CD4-positive, alpha-beta T cell treated with Interleukin-17A for 1 hour (primary cell): ENCODE measurements around the gene NBPF15.
A peak's percentile ranks its signal among the peaks of the same experiment; 100 is the strongest.
"Not testable (repeated sequence)": the region's sequence is repeated elsewhere in the genome, so short reads cannot be mapped to it uniquely, and the experiment has no call there.

Source experiments
- DNase-seq: peaks from one replicate; pipeline ENCODE4 v3.0.0-alpha.2; 2020

The NBPF15 gene

DNA sequence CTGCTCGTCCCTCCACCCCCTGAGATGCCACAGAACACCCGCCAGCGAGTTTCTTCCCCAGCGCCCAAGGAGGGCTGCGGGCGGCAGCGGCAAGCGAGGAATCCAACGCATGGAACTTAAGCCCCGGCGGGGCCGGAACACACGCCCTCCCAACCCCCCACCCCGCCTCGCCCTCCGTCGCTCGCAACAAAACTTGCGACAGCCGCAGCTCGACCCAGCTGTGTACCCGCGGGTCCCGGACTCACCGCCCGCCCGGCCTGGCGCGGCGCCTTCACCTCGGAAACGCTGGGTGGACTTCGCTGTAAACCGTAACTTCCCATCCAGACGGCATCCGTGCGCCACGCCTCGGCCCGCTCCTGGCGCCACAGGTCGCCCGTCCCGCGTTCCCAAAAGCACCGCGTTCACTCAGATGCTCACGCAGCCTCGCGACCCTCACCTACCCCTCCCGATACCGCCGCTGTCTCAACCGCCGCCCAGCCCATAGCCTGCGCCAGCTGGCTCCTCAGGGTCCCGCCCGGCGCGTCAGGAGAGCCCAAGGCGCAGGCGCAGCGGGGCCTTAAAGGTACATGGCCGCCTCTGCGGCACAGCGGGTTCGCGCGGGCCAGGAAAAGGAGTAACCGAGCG lies at the start of gene NBPF15:
NBPF15 (minus strand) TSS at position 534 of the 624 bp plus-strand sequence. CDS start 21,666 bp downstream, outside the sequence.
- peak; percentile 78 for DNase-seq

DNA sequence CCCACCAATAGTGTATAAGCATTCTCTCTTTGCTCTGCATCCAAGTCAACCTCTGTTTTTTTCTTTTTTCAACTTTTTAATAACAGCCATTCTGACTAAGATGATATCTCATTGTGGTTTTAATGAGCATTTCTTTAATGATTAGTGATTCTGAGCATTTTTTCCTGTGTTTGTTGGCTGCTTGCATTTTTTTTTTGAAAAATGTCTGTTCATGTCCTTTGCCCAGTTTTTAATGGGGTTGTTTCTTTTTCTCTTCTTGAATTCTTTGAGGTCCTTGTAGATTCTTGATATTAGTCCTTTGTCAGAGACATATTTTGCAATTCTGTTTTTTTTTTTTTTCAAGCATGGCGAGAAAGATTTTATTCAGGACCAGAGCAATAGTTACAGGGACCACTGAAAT lies 35.0 kb upstream of the NBPF15 start:
- not testable (repeated sequence) for DNase-seq

GRCh38 chr1:144494130-144494529 lies 32.7 kb upstream of the NBPF15 start:
- not testable (repeated sequence) for DNase-seq

GRCh38 chr1:144490394-144490793 lies 28.9 kb upstream of the NBPF15 start:
- peak; percentile 34 for DNase-seq

- not testable (repeated sequence) for DNase-seq
Measured at GRCh38 chr1:144487002-144487401, 25.5 kb upstream of the NBPF15 start.

- DNase-seq = not testable (repeated sequence)
Measured at GRCh38 chr1:144485048-144485993, 23.9 kb upstream of the NBPF15 start.

- not testable (repeated sequence) for DNase-seq
Measured at GRCh38 chr1:144473897-144474296, 12.4 kb upstream of the NBPF15 start.

DNA sequence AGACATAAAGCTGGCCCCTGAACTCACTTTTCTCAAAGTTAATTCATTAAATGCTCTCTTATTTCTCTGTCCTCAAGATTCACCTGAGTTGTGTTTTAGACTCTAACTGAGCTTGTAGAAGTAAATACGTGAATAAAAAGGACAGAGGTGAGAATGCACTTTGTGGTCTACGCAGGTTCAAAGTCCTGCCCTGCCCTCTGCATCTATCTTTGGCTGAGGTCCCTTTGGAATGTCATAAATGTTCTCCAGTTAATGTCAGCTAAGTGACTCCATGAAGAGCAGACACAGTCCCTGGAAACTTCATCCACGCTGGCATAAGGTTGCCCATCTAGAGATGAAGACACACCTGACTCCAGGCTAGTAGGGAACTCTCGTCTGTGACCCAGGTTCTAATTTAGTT lies 10.0 kb upstream of the NBPF15 start:
- DNase-seq = not testable (repeated sequence)

- DNase-seq = not testable (repeated sequence)
Measured at GRCh38 chr1:144461778-144462177, 309 bp upstream of the NBPF15 start.

- peak; percentile 54 for DNase-seq
Measured at GRCh38 chr1:144460686-144461085, 783 bp downstream of the NBPF15 start.

DNA sequence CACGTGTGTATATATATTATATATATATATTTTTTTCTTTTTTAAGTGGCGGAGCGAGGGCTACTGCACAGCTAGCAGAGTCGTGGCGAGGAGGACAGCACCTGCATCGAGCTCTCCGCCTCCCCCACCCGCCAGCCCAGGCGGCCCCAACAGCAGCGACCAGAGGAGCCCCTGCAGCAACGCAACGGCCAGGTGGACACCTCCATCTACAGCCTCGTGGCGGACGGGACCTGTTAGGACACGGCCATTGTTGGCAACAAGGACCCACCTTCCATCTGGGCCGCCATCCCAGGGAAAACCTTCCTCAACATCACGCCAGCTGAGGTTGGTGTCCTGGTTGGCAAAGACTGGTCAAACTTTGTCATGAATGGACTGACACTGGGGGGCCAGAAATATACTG lies 19.1 kb downstream of the NBPF15 start:
- not testable (repeated sequence) for DNase-seq

DNA sequence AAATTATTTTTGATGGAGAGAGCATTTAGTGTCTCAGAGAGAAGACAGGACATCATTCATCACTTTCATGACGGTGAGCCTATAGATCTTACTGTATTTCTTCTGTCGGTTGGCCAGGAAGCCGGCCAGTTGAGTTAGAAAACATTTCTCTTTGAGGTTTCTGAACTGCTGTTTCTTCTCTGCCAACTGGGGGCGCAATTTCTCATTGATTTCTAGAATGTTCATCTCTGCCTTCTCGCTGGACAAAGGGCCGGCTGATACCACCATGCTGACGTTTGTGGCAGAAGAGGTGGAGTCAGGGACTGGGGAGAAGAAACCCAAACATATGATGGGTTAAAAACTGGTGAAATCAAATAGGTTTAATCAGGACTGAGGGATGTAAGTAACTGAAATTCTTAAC lies 21.7 kb downstream of the NBPF15 start:
- peak; percentile 19 for DNase-seq

DNA sequence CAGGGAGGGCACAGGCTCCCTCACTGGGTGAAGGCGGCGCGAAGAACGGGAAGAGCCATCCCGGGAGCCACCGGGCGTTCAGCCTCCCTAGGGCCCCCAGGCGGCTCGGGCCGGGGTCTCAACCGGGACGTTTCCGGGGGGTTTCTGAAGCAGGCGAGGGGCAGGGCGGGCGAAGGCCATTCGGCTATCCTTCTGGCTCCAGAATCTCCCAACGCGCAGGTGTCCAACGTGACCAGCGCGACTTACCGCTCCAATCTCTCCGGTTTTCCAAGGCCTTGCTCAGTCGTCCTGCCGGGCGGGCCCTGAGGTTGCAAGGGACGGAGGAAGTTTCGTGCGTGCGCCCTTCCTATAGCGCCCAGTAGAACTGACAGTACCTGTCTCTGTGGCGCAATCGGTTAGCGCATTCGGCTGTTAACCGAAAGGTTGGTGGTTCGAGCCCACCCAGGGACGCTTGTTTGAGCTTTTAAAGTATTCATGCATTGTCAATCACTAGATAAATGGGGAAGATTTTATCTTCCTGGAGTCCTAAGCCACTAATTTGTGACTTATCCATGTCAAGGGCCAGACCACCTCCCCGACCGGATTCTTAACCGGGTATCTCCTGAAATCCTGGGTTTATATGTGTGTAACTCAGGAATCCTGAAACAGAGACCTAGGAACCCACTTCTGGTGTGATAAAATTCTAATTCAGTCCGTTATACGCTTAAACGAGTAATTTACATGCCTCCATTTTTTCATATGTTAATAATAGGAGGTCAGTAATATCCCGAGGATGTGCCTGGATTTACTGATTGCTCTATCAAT lies 42.4 kb downstream of the NBPF15 start:
- peak; percentile 84 for DNase-seq

- DNase-seq = peak; percentile 12
Measured at GRCh38 chr1:144413404-144414118, 47.9 kb downstream of the NBPF15 start.

DNA sequence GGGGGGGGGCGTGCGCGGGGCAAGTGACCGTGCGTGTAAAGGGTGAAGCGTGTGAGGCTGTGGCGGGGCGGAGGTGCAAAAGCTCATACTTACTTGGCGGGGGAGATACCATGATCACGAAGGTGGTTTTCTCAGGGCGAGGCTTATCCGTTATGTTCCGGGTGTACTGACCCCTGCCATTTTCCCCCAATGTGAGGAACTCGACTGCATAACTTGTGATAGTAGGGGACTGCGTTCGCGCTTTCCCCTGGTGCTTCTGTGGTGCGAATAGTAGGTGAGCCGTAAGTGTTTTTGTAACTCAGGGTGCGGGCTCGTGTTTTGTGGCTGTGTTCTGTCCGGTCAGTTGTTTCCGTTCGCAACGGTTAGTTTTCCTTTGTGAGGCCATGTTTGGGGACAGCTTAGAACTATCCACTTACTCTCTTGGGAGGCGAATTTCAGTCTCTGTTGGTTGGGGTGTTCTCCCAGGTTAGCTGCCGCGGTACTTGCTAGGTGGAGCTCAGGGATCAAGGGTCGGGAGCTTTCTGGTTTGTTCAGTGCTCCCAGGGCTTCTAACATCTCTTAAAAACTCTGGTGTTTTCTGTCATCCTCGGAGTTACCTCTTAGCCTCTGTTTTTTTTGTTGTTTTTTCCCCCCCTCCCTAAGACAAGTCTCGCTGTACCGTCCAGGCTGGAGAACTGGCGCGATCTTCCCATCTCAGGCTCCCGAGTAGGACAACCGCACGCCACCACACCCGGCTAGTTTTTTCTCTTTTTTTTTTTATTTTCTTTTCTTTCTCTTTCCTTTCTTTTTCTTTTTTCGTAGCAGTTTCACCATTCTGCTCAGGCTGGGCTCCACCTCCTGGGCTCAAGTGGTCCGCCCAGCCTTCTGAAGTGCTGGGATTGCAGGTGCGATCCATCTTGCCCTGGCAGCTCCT lies 48.7 kb downstream of the NBPF15 start:
- DNase-seq = peak; percentile 96

GRCh38 chr1:144412068-144412471 lies 49.4 kb downstream of the NBPF15 start:
- DNase-seq = peak; percentile 92

GRCh38 chr1:144402807-144403206 lies 58.7 kb downstream of the NBPF15 start:
- DNase-seq = not testable (repeated sequence)

GRCh38 chr1:144371651-144372050 lies 89.8 kb downstream of the NBPF15 start:
- not testable (repeated sequence) for DNase-seq
